CD8-positive, alpha-beta memory T cell (primary cell): ENCODE measurements around the gene PJA2. TPM values are rescaled to one million over a fixed set of nuclear protein-coding genes. Genes with fewer than 3 reads are reported as not detected.

Source experiments
- CTCF ChIA-PET: fragments of 350-600 bp; sonication (Branson Sonifier 250); formaldehyde crosslinking; loops from one replicate; lab custom pipeline; 2021; ENCODE audit warnings: antibody characterized with exemption; lab: Charles Lee
- POLR2A ChIA-PET: fragments of 350-600 bp; sonication (Branson Sonifier 250); formaldehyde crosslinking; loops from one replicate; lab custom pipeline; 2021; ENCODE audit warnings: antibody characterized with exemption; lab: Charles Lee
- DNase-seq, 5 donors: peaks; one replicate each; pipeline versions ENCODE4 v3.0.0 to v3.0.0-alpha.2; 2020 to 2022; ENCODE audit warnings: mixed read lengths in 1 of 5
- H3K27ac ChIP-seq: one replicate; pipeline ENCODE4 v1.7.0; 2013; ENCODE audit warnings: low read depth, mild to moderate bottlenecking, low read length, moderate library complexity
- H3K27me3 ChIP-seq: 2 replicates; pipeline ENCODE4 v1.7.0; 2013; ENCODE audit warnings: low read length, mild to moderate bottlenecking; ENCODE audit not compliant: insufficient read depth, poor library complexity, severe bottlenecking
- H3K36me3 ChIP-seq: 2 replicates; pipeline ENCODE4 v1.7.0; 2013; ENCODE audit warnings: mild to moderate bottlenecking, low read length, moderate library complexity; ENCODE audit not compliant: insufficient read depth
- H3K4me1 ChIP-seq: 2 replicates; pipeline ENCODE4 v1.7.0; 2013; ENCODE audit warnings: mild to moderate bottlenecking, low read length, moderate library complexity; ENCODE audit not compliant: insufficient read depth
- H3K4me3 ChIP-seq: 2 replicates; pipeline ENCODE4 v1.7.0; 2013; ENCODE audit warnings: mild to moderate bottlenecking, low read length
- H3K9me3 ChIP-seq: 2 replicates; pipeline ENCODE4 v1.7.0; 2013; ENCODE audit warnings: mild to moderate bottlenecking, low read length
- H3K27ac Mint-ChIP-seq, 8 donors: one replicate each; pipeline ENCODE4 v1.8.0; 2020 to 2021; ENCODE audit warnings: mixed read lengths in 8 of 8, mild to moderate bottlenecking in 6 of 8, inconsistent platforms in 3 of 8, moderate library complexity in 3 of 8
- H3K27me3 Mint-ChIP-seq, 2 donors: one replicate each; pipeline ENCODE4 v1.8.0; 2020 to 2021; ENCODE audit warnings: mixed read lengths in 2 of 2, mild to moderate bottlenecking in 1 of 2, moderate library complexity in 1 of 2
- H3K36me3 Mint-ChIP-seq, 3 donors: one replicate each; pipeline ENCODE4 v1.8.0; 2020 to 2021; ENCODE audit warnings: mixed read lengths in 3 of 3, inconsistent platforms in 1 of 3, mild to moderate bottlenecking in 1 of 3
- H3K4me1 Mint-ChIP-seq, 3 donors: one replicate each; pipeline ENCODE4 v1.8.0; 2020 to 2021; ENCODE audit warnings: mixed read lengths in 3 of 3, inconsistent platforms in 1 of 3, mild to moderate bottlenecking in 1 of 3
- H3K4me3 Mint-ChIP-seq, 7 donors: one replicate each; pipeline ENCODE4 v1.8.0; 2020 to 2021; ENCODE audit warnings: mixed read lengths in 7 of 7, mild to moderate bottlenecking in 6 of 7, moderate library complexity in 4 of 7, inconsistent platforms in 2 of 7
- H3K9me3 Mint-ChIP-seq, 5 donors: one replicate each; pipeline ENCODE4 v1.8.0; 2020 to 2022; ENCODE audit warnings: mixed read lengths in 5 of 5, mild to moderate bottlenecking in 3 of 5, moderate library complexity in 2 of 5, inconsistent platforms in 1 of 5
- polyA plus RNA-seq: library from polyadenylated mRNA; unstranded; fragments of 300-500 nt; fragmentation: Illumina TruSeq; gene quantifications from one replicate; pipeline ENCODE4 v1.2.3, GENCODE V29; 2021
- total RNA-seq, 2 experiments: library from RNA; stranded (reverse); gene quantifications; one replicate each; pipeline ENCODE4 v1.2.3, GENCODE V29; 2021

Gene PJA2
- total and polyA plus RNA-seq, 3 experiments from 2014 or later: 37.5 to 54.8 (median 39.5) TPM

GRCh38 chr5:109387408-109387974, 22.3 kb downstream of the PJA2 start:
- Histone ChIP-seq H3K27ac (no peak overlapping the region), H3K4me1 (peaks cover 39% of the 10 kb centered on the region), H3K9me3 (no peaks in the 10 kb centered on the region), H3K36me3 (peaks cover 6% of the 10 kb centered on the region), H3K27me3 (no peaks in the 10 kb centered on the region), H3K4me3 (no peak overlapping the region)
- Mint-ChIP-seq H3K4me3 (no peak overlapping the region), H3K9me3 (peaks cover 0 to 5% (median 0%) of the 10 kb centered on the region in 5 donors), H3K27me3 (no peaks in the 10 kb centered on the region), H3K4me1 (peaks cover 72 to 86% (median 86%) of the 10 kb centered on the region in 3 donors), H3K27ac (peak overlapping the region in 4 of 8 donors; percentile 3 to 92 (median 51)), H3K36me3 (peaks cover 0 to 34% (median 12%) of the 10 kb centered on the region in 3 donors)
- ChIA-PET CTCF (no interaction called here), POLR2A (no interaction called here)
- DNase-seq: no peak

- Histone ChIP-seq H3K27me3 (no peaks in the 10 kb centered on the region), H3K27ac (no peak overlapping the region), H3K36me3 (peaks cover 19% of the 10 kb centered on the region), H3K4me3 (no peak overlapping the region), H3K4me1 (peaks cover 10% of the 10 kb centered on the region), H3K9me3 (no peaks in the 10 kb centered on the region)
- Mint-ChIP-seq H3K27ac (peak overlapping the region in 1 of 8 donors; percentile 0), H3K9me3 (no peaks in the 10 kb centered on the region), H3K36me3 (peaks cover 12 to 73% (median 18%) of the 10 kb centered on the region in 3 donors), H3K4me3 (no peak overlapping the region), H3K4me1 (peaks cover 36 to 64% (median 60%) of the 10 kb centered on the region in 3 donors), H3K27me3 (no peaks in the 10 kb centered on the region)
- no peak for DNase-seq
- ChIA-PET CTCF (no interaction called here), POLR2A (no interaction called here)
Measured at GRCh38 chr5:109378095-109378494, 31.7 kb downstream of the PJA2 start.

GRCh38 chr5:109374625-109375024, 35.1 kb downstream of the PJA2 start:
- H3K27me3 Mint-ChIP-seq: no peaks in the 10 kb centered on the region
- peaks cover 11% of the 10 kb centered on the region for H3K36me3 ChIP-seq
- H3K9me3 ChIP-seq: no peaks in the 10 kb centered on the region
- H3K4me3 ChIP-seq: no peak overlapping the region
- peaks cover 16% of the 10 kb centered on the region for H3K4me1 ChIP-seq
- H3K27ac Mint-ChIP-seq: peak overlapping the region in 4 of 8 donors; percentile 4 to 63 (median 50)
- ChIA-PET CTCF (no interaction called here), POLR2A (no interaction called here)
- H3K27me3 ChIP-seq: no peaks in the 10 kb centered on the region
- peaks cover 12 to 70% (median 25%) of the 10 kb centered on the region in 3 donors for H3K36me3 Mint-ChIP-seq
- H3K9me3 Mint-ChIP-seq: no peaks in the 10 kb centered on the region
- no peak overlapping the region for H3K4me3 Mint-ChIP-seq
- H3K4me1 Mint-ChIP-seq: peaks cover 49 to 83% (median 79%) of the 10 kb centered on the region in 3 donors
- DNase-seq: peak in 1 of 5 donors; percentile 12
- no peak overlapping the region for H3K27ac ChIP-seq

- H3K36me3 ChIP-seq: peaks cover 5% of the 10 kb centered on the region
- H3K4me3 ChIP-seq: no peak overlapping the region
- ChIA-PET CTCF (no interaction called here), POLR2A (no interaction called here)
- peaks cover 13 to 70% (median 26%) of the 10 kb centered on the region in 3 donors for H3K36me3 Mint-ChIP-seq
- H3K4me3 Mint-ChIP-seq: no peak overlapping the region
- H3K27ac Mint-ChIP-seq: peak overlapping the region in 3 of 8 donors; percentile 4 to 63 (median 60)
- DNase-seq: no peak
- H3K9me3 Mint-ChIP-seq: peaks cover 0 to 2% (median 0%) of the 10 kb centered on the region in 5 donors
- peaks cover 51 to 83% (median 78%) of the 10 kb centered on the region in 3 donors for H3K4me1 Mint-ChIP-seq
- H3K27me3 Mint-ChIP-seq: no peaks in the 10 kb centered on the region
- H3K4me1 ChIP-seq: peaks cover 16% of the 10 kb centered on the region
- H3K27me3 ChIP-seq: no peaks in the 10 kb centered on the region
- no peak overlapping the region for H3K27ac ChIP-seq
- H3K9me3 ChIP-seq: no peaks in the 10 kb centered on the region
Measured at GRCh38 chr5:109373932-109374331, 35.8 kb downstream of the PJA2 start.

GRCh38 chr5:109370343-109370742, 39.4 kb downstream of the PJA2 start:
- H3K4me1 ChIP-seq: peaks cover 10% of the 10 kb centered on the region
- no peaks in the 10 kb centered on the region for H3K27me3 Mint-ChIP-seq
- no peaks in the 10 kb centered on the region for H3K9me3 ChIP-seq
- peak overlapping the region in 1 of 8 donors; percentile 25 for H3K27ac Mint-ChIP-seq
- no peak overlapping the region for H3K4me3 Mint-ChIP-seq
- H3K4me1 Mint-ChIP-seq: peaks cover 45 to 76% (median 73%) of the 10 kb centered on the region in 3 donors
- no peak overlapping the region for H3K4me3 ChIP-seq
- H3K27ac ChIP-seq: no peak overlapping the region
- no peaks in the 10 kb centered on the region for H3K27me3 ChIP-seq
- no peak for DNase-seq
- H3K36me3 ChIP-seq: peaks cover 11% of the 10 kb centered on the region
- peaks cover 18 to 67% (median 31%) of the 10 kb centered on the region in 3 donors for H3K36me3 Mint-ChIP-seq
- ChIA-PET POLR2A (no interaction called here), CTCF (interaction anchor here (1.1 kb wide), 1 partner anchor 14 kb away, joined by 3 read pairs; no protein-coding TSS in a partner anchor)
- H3K9me3 Mint-ChIP-seq: peaks cover 0 to 8% (median 2%) of the 10 kb centered on the region in 5 donors

GRCh38 chr5:109365653-109366052, 44.1 kb downstream of the PJA2 start:
- Mint-ChIP-seq H3K27ac (peak overlapping the region in 2 of 8 donors; percentile 13 to 64), H3K36me3 (peaks cover 18 to 76% (median 33%) of the 10 kb centered on the region in 3 donors), H3K4me3 (no peak overlapping the region), H3K4me1 (peaks cover 39 to 65% (median 63%) of the 10 kb centered on the region in 3 donors), H3K9me3 (peaks cover 0 to 8% (median 2%) of the 10 kb centered on the region in 5 donors), H3K27me3 (no peaks in the 10 kb centered on the region)
- H3K27ac ChIP-seq: no peak overlapping the region
- ChIA-PET CTCF (no interaction called here), POLR2A (no interaction called here)
- no peaks in the 10 kb centered on the region for H3K4me1 ChIP-seq
- H3K9me3 ChIP-seq: no peaks in the 10 kb centered on the region
- H3K36me3 ChIP-seq: peaks cover 30% of the 10 kb centered on the region
- no peak for DNase-seq
- H3K27me3 ChIP-seq: no peaks in the 10 kb centered on the region
- H3K4me3 ChIP-seq: no peak overlapping the region

- peaks cover 0 to 8% (median 2%) of the 10 kb centered on the region in 5 donors for H3K9me3 Mint-ChIP-seq
- Histone ChIP-seq H3K27ac (no peak overlapping the region), H3K4me1 (no peaks in the 10 kb centered on the region), H3K4me3 (no peak overlapping the region), H3K9me3 (no peaks in the 10 kb centered on the region), H3K36me3 (peaks cover 30% of the 10 kb centered on the region), H3K27me3 (no peaks in the 10 kb centered on the region)
- CTCF ChIA-PET: no interaction called here
- POLR2A ChIA-PET: no interaction called here
- peaks cover 18 to 78% (median 30%) of the 10 kb centered on the region in 3 donors for H3K36me3 Mint-ChIP-seq
- DNase-seq: no peak
- peaks cover 37 to 65% (median 61%) of the 10 kb centered on the region in 3 donors for H3K4me1 Mint-ChIP-seq
- no peak overlapping the region for H3K27ac Mint-ChIP-seq
- H3K27me3 Mint-ChIP-seq: no peaks in the 10 kb centered on the region
- H3K4me3 Mint-ChIP-seq: no peak overlapping the region
Measured at GRCh38 chr5:109364977-109365376, 44.8 kb downstream of the PJA2 start.

GRCh38 chr5:109359642-109360041, 50.1 kb downstream of the PJA2 start:
- no peak overlapping the region for H3K4me3 Mint-ChIP-seq
- H3K27me3 Mint-ChIP-seq: no peaks in the 10 kb centered on the region
- Histone ChIP-seq H3K36me3 (peaks cover 33% of the 10 kb centered on the region), H3K9me3 (no peaks in the 10 kb centered on the region), H3K4me1 (no peaks in the 10 kb centered on the region), H3K27me3 (no peaks in the 10 kb centered on the region), H3K27ac (no peak overlapping the region), H3K4me3 (no peak overlapping the region)
- H3K27ac Mint-ChIP-seq: peak overlapping the region in 1 of 8 donors; percentile 3
- CTCF ChIA-PET: no interaction called here
- POLR2A ChIA-PET: interaction anchor here (1.5 kb wide), 1 partner anchor 50 kb away, joined by 4 read pairs; the partner anchor contains the start of gene PJA2
- peaks cover 7 to 77% (median 17%) of the 10 kb centered on the region in 3 donors for H3K36me3 Mint-ChIP-seq
- H3K9me3 Mint-ChIP-seq: no peaks in the 10 kb centered on the region
- no peak for DNase-seq
- H3K4me1 Mint-ChIP-seq: peaks cover 32 to 49% (median 40%) of the 10 kb centered on the region in 3 donors
